ENCODE data around the gene NYAP2. TPM values are rescaled to one million over a fixed set of nuclear protein-coding genes. Genes with fewer than 3 reads are reported as not detected.

Gene NYAP2
- total RNA-seq (2021; ENCODE audit: unreplicated experiment) (not detected), Bru-seq, nascent RNA (percentile 4 among the genes with signal in this experiment), BruChase-seq, experiment 1, labeled RNA remaining after a 6-hour chase (percentile 3 among the genes with signal in this experiment), BruChase-seq, experiment 2, labeled RNA remaining after a 2-hour chase (percentile 3 among the genes with signal in this experiment)
- polyA plus RNA-seq (2012): not detected in 2 replicates
- long read RNA-seq: 0 reads

DNA sequence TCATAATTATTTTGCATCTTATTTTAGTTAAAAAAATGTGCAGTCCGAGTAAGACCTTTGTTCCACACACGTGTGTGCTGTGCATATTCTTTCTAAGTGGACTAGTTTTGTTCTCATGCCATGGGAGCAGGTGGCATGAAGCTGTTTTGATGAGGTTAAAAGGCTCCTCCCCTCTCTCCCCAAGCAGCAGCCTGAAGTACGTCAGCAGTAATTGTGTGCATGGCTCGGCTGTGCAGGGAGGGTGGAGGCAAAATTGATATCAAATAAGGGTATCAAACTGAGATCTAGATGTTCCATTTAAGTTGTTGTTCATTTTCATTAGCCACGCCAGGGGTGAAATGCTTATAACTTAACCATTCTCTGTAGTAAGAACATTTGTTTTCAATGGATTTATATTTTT is at the start of gene NYAP2:
Gene NYAP2 (plus strand): TSS at position 207 of the 400 bp plus-strand sequence. CDS start 9,171 bp downstream, outside the sequence.
- Histone ChIP-seq H3K9ac (ENCODE audit: low read length) (no peak within 1 kb of the TSS), H3K4me3 (replicated peaks in 1 of 2; ENCODE audit: low read depth in 1 of 2, low read length in 2 of 2) (no peak within 1 kb of the TSS), H3K36me3 (ENCODE audit: control insufficient read depth in 1 of 2, insufficient read depth in 2 of 2, low read length in 2 of 2) (no peaks in the 10 kb centered on the region), H3K27ac (ENCODE audit: low read depth, low read length) (no peak within 1 kb of the TSS), H4K20me1 (ENCODE audit: insufficient read depth) (no peaks in the 10 kb centered on the region; the same call in 1 of the 2 replicates), H3K4me2 (ENCODE audit: low read length) (no peak within 1 kb of the TSS), H3K9me2 (ENCODE audit: insufficient read depth) (no peaks in the 10 kb centered on the region), H3K79me2 (ENCODE audit: insufficient read depth, low read length) (no peaks in the 10 kb centered on the region), H2AFZ (ENCODE audit: low read depth, low read length, poor library complexity, severe bottlenecking) (no peak within 1 kb of the TSS), H3K4me1 (ENCODE audit: control insufficient read depth in 1 of 2, insufficient read depth in 2 of 2, low read length in 2 of 2) (no peaks in the 10 kb centered on the region), H3K9me3 (ENCODE audit: control insufficient read depth in 1 of 2, insufficient read depth in 1 of 2, low read depth in 1 of 2, low read length in 2 of 2) (no peaks in the 10 kb centered on the region), H3K27me3 (ENCODE audit: insufficient read depth, low read length) (peaks cover 31% of the 10 kb centered on the region)
- POLR2A ChIA-PET: no interaction called here
- intact Hi-C loops (cut with micrococcal nuclease): no loop called here
- DNase-seq (ENCODE audit: low read depth, low spot score) (no peak), ATAC-seq (no peak)
- TF ChIP-seq ZFX (IDR thresholded peaks at IDR 0.05): no peak
- RAD21 ChIA-PET (ENCODE audit: low non-redundant PET in 1 of 2, low total read pairs in 2 of 2, uncharacterized antibody in 2 of 2, unreplicated experiment in 2 of 2): no interaction called here
- CTCF ChIA-PET: no interaction called here
- no TSS peak for BruUV-seq (replicated peaks)

- Histone ChIP-seq H3K27me3 (ENCODE audit: insufficient read depth, low read length) (no peaks in the 10 kb centered on the region), H3K9ac (ENCODE audit: low read length) (no peak overlapping the region), H3K27ac (ENCODE audit: low read depth, low read length) (no peak overlapping the region), H3K4me3 (replicated peaks in 1 of 2; ENCODE audit: low read depth in 1 of 2, low read length in 2 of 2) (no peak overlapping the region), H3K4me2 (ENCODE audit: low read length) (no peak overlapping the region), H3K9me3 (ENCODE audit: control insufficient read depth in 1 of 2, insufficient read depth in 1 of 2, low read depth in 1 of 2, low read length in 2 of 2) (no peaks in the 10 kb centered on the region), H3K79me2 (ENCODE audit: insufficient read depth, low read length) (no peaks in the 10 kb centered on the region), H2AFZ (ENCODE audit: low read depth, low read length, poor library complexity, severe bottlenecking) (no peak overlapping the region), H3K4me1 (ENCODE audit: control insufficient read depth in 1 of 2, insufficient read depth in 2 of 2, low read length in 2 of 2) (peaks cover 0 to 3% of the 10 kb centered on the region in 2 experiments; a peak in 1 of 4 replicates), H3K9me2 (ENCODE audit: insufficient read depth) (no peaks in the 10 kb centered on the region), H4K20me1 (ENCODE audit: insufficient read depth) (no peaks in the 10 kb centered on the region), H3K36me3 (ENCODE audit: control insufficient read depth in 1 of 2, insufficient read depth in 2 of 2, low read length in 2 of 2) (no peaks in the 10 kb centered on the region)
- BruUV-seq (replicated peaks): no TSS peak
- ChIA-PET CTCF (no interaction called here), POLR2A (no interaction called here), RAD21 (ENCODE audit: low non-redundant PET in 1 of 2, low total read pairs in 2 of 2, uncharacterized antibody in 2 of 2, unreplicated experiment in 2 of 2) (no interaction called here)
- TF ChIP-seq YY1 (IDR thresholded peaks at IDR 0.05; ENCODE audit: extremely low read depth, insufficient replicate concordance, low read depth, low read length): no peak
- TF ChIP-seq TCF7L2 (IDR thresholded peaks at IDR 0.05; ENCODE audit: borderline replicate concordance, extremely low read depth, insufficient read depth, insufficient read length): no peak
- TF ChIP-seq POLR2AphosphoS5 (IDR thresholded peaks at IDR 0.05; ENCODE audit: low read depth, low read length): no peak
- no peak for TF ChIP-seq SIN3A (IDR thresholded peaks at IDR 0.05; ENCODE audit: low read depth)
- no peak for TF ChIP-seq MAX (IDR thresholded peaks at IDR 0.05)
- TF ChIP-seq ZFX (IDR thresholded peaks at IDR 0.05): no peak
- no peak for TF ChIP-seq JUND (IDR thresholded peaks at IDR 0.05)
- TF ChIP-seq RAD21 (IDR thresholded peaks at IDR 0.05; ENCODE audit: low read depth): no peak
- TF ChIP-seq, protein P1, sequence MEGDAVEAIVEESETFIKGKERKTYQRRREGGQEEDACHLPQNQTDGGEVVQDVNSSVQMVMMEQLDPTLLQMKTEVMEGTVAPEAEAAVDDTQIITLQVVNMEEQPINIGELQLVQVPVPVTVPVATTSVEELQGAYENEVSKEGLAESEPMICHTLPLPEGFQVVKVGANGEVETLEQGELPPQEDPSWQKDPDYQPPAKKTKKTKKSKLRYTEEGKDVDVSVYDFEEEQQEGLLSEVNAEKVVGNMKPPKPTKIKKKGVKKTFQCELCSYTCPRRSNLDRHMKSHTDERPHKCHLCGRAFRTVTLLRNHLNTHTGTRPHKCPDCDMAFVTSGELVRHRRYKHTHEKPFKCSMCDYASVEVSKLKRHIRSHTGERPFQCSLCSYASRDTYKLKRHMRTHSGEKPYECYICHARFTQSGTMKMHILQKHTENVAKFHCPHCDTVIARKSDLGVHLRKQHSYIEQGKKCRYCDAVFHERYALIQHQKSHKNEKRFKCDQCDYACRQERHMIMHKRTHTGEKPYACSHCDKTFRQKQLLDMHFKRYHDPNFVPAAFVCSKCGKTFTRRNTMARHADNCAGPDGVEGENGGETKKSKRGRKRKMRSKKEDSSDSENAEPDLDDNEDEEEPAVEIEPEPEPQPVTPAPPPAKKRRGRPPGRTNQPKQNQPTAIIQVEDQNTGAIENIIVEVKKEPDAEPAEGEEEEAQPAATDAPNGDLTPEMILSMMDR (IDR thresholded peaks at IDR 0.05 in 2 of 3, conservative IDR thresholded peaks at IDR 0.05 in 1 of 3; ENCODE audit: borderline replicate concordance in 1 of 3, insufficient read depth in 1 of 3, low read depth in 2 of 3, low read length in 2 of 3): no peak
- no peak for TF ChIP-seq EZH2phosphoT487 (IDR thresholded peaks at IDR 0.05; ENCODE audit: borderline replicate concordance)
- no peak for TF ChIP-seq CEBPB (IDR thresholded peaks at IDR 0.05; ENCODE audit: low read depth)
- TF ChIP-seq CBX3 (IDR thresholded peaks at IDR 0.05; ENCODE audit: low read depth): no peak
- TF ChIP-seq POLR2A (IDR thresholded peaks at IDR 0.05; ENCODE audit: borderline replicate concordance, extremely low read depth, insufficient read depth, insufficient read length): no peak
- TF ChIP-seq ZBTB33 (IDR thresholded peaks at IDR 0.05; ENCODE audit: extremely low read depth, insufficient replicate concordance, low read length): no peak
- no peak for TF ChIP-seq SP1 (IDR thresholded peaks at IDR 0.05; ENCODE audit: low read depth)
- TF ChIP-seq ZNF274 (IDR thresholded peaks at IDR 0.05; ENCODE audit: low read depth, low read length): no peak
- no peak for TF ChIP-seq EGR1 (IDR thresholded peaks at IDR 0.05; ENCODE audit: low read depth)
- ATAC-seq (no peak), DNase-seq (ENCODE audit: low read depth, low spot score) (no peak)
- intact Hi-C loops (cut with micrococcal nuclease): no loop called here
Observed at GRCh38 chr2:225353579-225354085, 45.9 kb upstream of the NYAP2 start.

Data from HCT116 (cell line).